Body of pancreas (tissue), 4 donors: ENCODE results near the gene ALG11.

ENCODE experiments used
- CTCF ChIP-seq, 7 experiments: fragments of 450-650 bp in 4 of 7; fragments of 200-600 bp in 3 of 7; sonication (generic) in 3 of 7; IDR thresholded peaks; one replicate each; pipeline ENCODE4 v1.5.1; 2016 to 2019; ENCODE audit warnings: antibody characterized with exemption in 7 of 7
- POLR2A ChIP-seq, 3 donors: fragments of 450-650 bp; IDR thresholded peaks; one replicate each; pipeline ENCODE4 v1.6.1; 2016; ENCODE audit warnings: antibody characterized with exemption in 3 of 3, mild to moderate bottlenecking in 2 of 3

GRCh38 chr13:51993713-51994112 is 18.5 kb upstream of the ALG11 start:
- TF ChIP-seq CTCF (IDR thresholded peaks at IDR 0.05) (no peak), POLR2A (IDR thresholded peaks at IDR 0.05) (no peak)
